HK-2 (cell line): ENCODE results near the gene FHL1.
A peak's percentile ranks its signal among the peaks of the same experiment; 100 is the strongest.
"Not testable (repeated sequence)": the region's sequence is repeated elsewhere in the genome, so short reads cannot be mapped to it uniquely, and the experiment has no call there.

Experiments used
- DNase-seq: peaks from one replicate; pipeline ENCODE4 v3.0.0-alpha.2; 2018; ENCODE audit not compliant: unreplicated experiment

FHL1 gene

DNA sequence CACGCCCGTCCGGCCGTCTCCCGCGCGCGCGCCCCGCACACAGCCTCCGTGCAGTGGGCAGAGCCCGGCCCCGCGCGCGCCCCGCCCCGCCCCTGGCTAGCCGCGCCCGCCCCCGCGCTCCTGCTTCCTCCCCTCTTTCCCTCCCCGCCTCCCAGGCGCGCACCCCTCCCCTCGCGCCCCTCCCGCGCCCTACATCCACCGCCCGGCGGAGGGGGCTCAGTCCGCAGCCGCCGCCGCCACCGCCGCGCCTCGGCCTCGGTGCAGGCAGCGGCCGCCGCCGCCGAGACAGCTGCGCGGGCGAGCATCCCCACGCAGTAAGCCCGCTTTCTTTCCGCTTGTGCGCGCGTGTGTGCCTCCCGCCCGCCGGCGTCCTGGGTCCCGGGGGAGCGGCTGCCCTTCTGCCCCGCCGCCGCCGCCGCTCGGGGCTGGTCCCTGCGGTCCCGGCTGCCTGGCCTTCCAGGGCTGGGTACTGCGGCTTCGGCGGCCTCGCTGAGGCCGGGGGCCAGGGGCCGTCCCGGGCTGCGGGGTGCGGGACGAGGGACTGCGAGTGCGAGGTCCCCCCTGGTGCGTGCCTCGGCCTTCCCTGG is at the start of gene FHL1:
Gene FHL1 (plus strand): TSS at position 219 of the 587 bp plus-strand sequence.
- peak; percentile 50 for DNase-seq

DNA sequence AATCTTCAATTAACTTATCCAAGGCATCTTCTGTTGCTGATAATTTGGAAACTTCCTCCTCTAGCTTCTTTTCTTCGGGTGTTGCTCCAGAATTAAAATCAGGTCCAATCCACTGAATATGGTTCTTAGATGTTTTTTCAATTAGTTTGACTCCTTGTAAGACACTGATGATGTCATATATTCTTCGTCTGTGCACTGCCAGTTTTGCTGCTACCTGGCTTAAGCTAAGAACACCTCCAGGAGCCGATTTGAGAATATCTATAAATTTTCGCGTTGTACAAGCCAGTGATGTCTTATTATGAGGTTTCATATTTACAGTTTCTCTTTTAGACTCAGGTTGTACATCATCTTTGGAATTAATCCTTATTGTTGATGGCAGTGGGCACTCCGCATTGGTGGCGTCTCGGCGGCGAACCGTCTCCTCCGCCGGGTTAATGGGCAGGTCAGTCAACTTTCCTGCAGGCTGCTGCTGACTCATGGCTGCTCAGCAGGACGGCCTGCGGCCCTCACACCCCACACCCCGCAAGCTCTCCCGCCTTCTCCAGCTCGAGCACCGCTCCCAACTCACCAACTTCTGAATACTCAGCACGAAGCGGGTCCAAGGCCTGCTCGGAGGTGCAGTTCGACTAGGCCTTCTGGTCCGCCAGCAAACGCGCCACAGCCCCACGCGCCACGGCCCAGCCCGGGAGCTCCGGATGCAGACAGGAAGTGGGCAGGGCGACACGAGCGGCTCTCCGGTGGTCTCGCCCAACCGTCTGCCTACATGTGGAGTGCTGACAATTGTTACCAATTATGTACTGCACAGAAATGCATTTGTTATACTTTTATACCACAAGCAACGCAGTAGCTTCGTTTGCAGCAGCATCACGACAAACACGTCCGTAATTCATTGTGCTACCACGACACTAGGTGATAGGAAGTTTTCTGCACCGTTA is 49.2 kb upstream of the FHL1 start:
- no peak for DNase-seq

DNA sequence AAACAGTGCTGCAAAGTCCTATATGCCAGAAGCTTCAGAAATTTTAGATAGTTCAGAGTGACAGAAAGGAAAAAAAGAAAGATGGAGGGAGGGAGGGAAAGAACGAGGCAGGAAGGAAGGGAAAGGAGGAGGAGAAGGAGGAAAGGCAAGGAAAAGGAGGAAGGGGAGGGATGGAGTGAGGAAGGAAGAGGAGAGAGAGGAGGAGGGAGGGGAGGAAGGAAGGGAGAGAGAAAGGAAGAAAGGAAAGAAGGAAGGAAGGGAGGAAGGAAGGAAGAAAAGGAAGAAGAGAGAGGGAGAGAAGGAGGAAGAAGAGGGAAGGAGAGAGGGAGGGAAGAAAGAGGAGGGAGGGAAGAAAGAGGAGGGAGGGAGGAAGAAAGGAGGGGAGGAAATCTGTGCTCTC is 42.4 kb upstream of the FHL1 start:
- no peak for DNase-seq

DNA sequence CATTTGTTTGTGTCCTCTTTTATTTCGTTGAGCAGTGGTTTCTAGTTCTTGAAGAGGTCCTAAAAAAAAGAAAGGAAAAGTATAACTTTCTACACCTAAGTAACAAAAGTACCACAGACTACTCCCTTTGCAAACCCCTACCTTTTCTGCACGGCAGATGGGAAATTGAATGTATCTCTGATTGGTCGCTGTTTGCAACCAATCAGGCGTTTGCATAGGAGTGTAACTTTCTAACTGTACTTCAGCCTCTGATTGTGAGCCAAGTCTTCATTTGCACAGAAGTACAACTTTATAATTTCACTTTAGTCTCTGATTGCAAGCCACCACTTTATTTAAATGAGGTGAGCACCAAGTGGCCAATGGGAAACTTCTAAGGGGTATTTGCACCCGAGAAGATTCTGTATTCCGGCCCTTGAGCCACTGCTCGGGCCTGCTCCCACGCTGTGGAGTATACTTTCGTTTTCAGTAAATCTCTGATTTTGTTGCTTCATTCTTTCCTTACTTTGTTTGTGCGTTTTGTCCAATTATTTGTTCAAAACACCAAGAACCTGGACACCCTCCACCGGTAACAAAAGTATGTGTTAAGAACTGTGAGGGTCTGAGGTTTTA is 40.3 kb upstream of the FHL1 start:
- DNase-seq = no peak

DNA sequence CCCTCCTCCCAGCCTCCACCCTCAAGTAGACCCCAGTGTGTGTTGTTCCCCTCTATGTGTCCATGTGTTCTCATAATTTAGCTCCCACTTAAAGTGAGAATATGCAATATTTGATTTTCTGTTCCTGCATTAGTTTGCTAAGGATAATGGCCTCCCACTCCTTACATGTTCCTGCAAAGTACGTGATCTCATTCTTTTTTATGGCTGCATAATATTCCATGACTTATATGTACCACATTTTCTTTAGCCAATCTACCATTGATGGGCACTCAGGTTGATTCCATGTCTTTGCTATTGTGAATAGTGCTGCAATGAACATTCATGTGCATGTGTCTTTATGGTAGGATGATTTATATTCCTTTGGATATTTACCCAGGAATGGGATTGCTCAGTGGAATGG is 38.4 kb upstream of the FHL1 start:
- not testable (repeated sequence) for DNase-seq

DNA sequence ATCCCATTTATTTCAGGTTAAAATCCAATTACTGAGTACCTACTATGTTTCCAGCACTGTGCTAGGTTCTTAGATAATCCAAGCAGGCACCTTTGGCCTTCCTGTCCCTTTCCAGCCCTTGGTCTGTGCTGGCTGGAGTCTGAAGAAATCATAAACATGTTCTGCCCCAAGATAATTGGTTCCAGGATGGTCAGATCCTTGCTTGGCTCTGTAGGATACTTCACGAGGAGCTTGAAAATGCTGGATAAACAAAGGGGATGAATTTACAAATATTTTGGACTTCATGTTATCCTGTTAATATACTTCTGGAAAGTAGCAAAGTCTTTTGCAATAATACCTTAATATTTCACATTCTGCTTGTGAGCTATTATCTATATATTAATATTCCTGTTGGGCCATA is 35.0 kb upstream of the FHL1 start:
- no peak for DNase-seq

DNA sequence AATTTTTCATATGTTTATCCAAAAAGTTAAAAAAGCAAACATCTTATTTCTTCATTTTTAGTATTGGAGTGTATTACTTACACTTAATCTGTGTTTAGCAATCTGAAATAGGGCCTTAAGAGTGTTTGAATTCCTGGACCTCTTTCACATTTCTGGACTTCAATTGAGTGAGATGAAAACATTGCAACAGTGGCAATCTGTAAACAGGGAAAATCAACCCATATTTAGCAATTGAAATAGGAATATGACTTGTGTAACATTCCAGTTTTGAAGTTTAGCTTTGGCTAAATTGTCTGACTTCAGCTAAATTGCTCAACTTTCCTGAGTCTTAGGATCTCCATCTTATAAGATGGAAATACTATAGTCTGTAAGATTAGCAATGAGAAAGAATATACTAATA is 34.6 kb upstream of the FHL1 start:
- DNase-seq = no peak

DNA sequence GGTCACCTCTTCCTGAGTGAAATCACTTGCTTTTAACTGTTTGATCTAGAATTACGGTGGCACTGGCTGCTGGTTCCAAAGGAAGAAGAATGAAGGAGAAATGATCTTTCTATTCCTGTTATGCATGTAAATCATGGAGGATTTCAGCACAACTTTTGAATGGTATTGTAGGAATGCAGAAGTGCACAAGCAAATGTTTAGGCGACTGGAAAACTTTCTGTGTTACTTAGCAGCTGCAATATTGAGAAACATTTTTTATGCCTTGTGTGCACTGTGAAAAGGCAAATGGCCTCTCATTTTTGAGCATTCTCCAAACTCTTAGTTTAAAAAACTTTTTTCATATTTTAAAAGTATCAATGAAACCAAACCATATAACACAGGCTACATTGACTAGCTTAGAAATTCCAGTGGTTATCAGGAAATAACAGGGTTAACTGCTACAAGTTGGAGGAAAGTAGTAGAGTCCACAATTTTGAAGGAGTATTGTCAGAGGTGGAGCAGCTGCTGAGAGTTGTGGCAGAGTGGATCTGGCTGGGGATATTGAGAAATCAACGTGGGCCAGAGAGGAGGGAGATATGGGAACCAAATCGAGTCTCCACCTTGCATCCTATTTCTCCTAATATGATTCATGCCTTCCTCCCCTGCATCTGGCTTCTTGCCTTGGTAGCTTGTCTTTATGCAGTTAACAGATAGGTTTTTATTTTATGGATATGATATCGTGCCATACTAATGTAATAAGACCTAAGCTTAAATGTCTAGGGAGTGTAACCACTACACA is 32.0 kb upstream of the FHL1 start:
- no peak for DNase-seq

DNA sequence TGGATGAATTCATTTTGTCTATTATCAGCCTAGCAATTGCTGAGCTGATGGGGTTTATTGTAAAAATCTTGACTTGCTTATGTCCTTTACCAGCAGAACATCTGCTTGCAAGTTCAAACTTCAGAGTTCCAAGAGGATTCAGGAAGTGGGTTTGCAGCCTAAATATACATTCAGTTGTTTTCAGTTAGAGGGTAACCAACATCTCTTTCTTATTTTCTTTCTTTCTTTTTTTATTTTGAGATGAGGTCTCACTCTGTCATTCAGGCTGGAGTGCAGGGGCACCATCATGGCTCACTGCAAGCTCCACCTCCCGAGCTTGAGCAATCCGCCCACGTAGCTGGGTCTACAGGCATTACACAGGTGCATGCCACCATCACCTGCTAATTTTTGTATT is 31.4 kb upstream of the FHL1 start:
- DNase-seq = no peak

DNA sequence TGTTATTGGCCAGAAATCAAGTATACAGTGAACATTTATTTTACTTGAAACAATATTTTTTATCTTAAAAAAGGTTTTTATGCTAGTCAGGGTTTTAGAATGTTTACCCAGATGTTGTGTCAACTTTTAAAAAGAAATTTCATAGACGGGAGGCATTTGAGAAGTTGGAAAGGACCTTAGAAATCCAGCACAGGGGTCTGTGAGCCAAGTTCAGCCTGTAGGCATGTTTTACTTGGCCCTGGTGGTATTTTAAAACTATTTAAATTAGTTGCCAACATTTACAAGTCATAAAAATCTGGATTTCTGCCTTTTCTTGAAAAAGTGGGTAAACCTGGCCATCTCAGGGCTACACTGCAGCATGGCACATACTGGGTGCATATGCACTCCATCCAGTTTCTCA is 25.5 kb upstream of the FHL1 start:
- DNase-seq = no peak

DNA sequence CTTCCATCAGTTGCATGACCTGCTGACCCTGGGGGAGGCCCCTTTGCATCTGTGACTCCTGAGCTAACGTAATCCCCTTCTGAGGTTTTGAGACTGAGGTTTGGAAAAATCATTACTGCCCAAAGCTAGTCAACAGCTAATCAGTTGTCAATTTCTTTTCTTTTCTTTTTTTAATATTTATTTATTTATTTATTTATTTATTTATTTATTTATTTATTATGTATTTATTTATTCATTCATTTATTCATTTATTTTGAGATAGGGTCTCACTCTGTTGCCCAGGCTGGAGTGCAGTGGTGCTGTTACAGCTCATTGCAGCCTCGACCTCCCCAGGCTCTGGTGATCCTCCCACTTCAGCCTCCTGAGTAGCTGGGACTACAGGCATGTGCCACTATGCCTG is 25.1 kb upstream of the FHL1 start:
- DNase-seq = no peak

DNA sequence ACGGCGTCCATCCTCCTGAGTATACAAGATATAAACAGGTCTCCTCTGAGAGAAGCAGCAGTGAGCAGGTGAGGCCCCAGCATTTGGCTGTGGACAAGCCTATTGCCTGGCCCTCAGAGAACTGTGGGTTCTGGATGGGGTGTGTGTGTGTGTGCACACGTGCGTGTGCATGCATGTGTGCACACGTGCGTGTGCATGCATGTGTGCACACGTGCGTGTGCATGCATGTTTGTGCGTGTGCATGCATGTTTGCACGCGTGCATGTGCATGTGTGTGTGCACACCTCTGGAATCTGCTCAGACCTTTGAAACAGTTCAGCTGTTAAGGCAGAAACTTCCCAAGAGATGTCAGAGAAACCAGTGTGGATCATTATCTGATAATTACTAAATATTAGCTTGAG is 22.2 kb upstream of the FHL1 start:
- no peak for DNase-seq

DNA sequence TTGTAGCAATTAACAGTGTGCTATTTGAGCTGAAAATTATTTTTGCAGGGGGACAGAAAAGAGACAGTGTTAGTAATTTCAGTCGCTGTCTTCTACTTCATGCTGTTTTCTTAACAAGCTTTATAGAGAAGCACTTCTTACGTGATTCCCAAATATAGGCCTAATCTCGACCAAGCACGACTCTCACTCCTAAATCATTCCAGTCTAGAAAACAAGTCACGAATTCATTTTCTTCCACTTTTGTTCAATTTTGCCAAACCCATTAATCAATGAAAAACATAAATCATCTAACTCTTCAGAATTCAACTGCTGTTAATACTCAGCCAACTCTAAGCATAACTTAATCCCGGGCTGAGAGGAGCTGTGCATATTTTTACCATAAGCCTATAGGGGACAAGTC is 21.0 kb upstream of the FHL1 start:
- no peak for DNase-seq

DNA sequence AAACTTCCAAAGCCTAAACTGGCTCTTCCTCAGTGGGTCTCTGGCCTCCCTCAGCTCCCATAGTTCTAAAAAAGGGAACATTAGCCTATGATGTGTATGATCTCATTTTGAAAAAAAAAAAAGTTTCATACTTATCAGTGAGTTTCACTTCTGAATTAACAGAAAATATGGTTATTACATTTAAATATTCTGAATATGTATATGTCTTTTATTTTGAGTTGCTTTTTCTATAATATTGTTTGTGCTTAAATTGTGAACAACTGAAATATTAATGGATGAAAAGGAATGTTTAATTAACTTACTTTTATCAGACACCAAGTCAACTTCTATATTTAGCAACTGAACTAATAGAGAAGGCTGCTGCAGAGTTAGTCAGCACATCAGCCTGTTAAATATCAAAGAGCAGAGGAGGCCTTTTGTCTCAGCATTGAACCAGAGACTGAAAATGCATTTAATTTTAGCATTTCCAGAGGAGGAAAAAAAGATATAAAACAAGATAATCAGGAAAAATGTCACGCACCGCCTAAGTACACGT is 20.4 kb upstream of the FHL1 start:
- no peak for DNase-seq

DNA sequence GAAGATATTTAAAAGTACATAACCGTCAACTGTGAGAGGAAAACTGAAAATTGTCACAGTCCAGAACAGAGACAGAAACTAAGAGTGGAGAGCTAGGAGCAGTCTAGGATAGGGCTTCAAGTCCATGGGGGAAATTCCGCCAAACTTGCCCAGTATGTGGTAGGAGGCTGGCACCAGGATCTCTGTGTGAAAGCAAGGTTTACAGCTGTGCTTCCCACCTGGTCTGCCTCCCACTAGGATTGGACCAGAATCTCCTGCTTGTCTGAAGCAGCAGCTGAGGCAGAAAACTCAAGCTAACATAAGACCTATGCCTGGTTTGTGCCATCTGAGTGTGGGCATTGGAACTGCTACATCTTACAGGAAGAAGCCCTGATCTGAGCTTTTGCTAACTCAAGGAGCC is 18.6 kb upstream of the FHL1 start:
- DNase-seq = no peak

DNA sequence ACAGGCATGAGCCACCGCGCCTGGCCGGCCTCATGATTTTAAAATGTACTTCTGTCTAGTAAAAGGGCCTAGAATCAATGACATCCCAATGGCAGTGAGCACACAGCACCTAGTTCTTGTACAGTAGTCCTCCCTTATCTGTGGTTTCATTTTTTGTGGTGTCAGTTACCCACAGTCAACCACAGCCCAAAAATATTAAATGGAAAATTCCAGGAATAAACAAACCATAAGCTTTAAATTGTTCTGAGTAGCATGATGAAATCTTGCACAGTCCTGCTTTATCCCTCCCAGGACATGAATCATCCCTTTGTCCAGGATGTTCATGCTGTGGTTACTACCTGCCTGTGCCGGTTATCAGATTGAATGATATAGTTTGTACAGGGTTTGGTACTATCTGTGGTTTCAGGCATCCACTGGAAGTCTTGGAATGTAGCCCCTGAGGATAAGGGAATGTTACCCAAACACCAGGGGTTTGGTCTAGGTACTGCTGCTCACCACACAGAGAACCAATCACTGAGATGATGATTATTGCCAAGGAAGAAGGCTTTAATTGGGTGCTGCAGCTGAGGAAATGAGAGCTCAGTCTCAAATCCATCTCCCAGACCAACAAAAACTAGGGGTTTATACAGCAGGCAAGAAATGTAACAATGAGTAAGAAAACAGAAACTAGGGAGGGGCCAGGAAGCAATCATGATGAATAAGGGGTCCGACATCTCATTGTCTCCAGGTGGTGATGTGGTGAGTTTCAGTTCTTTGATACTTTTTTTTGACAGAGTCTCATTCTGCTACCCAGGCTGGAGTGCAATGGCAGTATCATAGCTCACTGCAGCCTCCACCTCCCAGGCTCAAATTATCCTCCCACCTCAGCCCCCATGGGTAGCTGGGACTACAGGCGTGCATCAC is 16.2 kb upstream of the FHL1 start:
- peak; percentile 22 for DNase-seq

DNA sequence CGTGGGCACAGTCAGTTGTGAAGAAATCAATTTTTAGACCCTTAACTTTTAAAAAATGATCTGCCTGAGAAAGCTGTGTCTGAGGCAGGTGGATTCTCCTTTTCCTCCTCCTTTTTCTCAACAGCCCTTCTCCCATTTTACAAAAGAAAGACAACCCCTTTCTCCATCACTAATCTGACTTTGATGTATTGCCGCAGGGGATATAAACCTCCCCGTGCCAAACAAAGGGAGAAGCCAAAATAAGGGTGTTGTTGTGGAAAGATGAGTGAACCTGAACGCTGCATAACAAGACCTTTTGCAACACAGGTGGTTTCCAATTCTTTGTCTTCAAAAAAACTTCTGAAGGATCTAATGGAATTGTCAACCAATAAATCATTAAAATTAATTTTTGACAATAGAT is 8.4 kb upstream of the FHL1 start:
- no peak for DNase-seq

DNA sequence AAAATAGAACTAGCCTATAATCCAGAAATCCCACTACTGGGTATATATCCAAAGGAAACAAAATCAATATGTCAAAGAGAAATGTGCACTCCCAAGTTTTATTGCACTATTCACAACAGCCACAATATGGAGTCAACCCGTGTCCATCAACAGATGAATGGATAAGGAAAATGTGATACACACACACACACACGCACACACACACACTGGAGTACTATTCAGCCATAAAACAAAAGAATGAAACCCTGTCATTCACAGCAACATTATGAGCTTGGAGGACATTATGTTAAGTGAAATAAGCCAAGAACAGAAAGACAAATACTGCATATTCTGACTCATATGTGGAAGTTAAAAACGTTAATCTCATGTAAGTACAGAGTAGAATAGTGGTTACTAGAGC is 5.8 kb upstream of the FHL1 start:
- DNase-seq = no peak

DNA sequence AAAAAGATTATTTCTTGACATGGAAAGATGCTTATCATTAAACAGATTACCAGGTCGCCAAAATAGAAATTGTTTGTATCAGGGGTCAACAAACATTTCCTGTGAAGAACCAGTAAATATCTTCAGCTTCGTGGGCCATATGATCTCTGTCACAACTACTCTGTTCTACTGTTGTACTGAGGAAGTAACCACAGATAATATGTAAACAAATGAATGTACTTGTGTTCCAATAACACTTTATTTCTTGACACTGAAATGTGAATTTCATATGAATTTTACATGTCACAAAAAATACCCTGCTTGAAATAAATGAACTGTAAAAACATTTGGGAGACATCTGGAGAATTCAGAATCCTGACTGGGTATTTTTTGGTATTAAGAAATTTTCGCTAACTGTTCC is 4.7 kb upstream of the FHL1 start:
- DNase-seq = no peak

DNA sequence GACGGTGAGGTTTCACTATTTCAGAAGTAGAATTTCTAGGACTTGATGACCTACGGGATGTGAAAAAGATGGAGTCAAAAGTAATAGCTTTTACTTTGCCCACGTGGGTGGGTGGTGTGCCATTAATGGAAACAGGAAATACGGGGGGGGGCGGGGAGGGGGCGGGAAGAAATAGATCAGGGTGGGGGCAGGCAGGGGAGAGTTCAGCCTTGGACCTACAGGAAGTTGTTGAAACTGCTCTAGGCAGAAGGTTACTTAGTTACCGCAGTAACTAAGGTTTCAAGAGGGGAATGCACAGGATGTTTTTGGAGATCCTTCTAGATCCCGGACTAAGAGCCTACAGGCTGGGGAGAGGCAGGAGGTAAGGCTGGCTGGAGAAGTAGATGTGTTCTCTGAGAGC is 3.6 kb upstream of the FHL1 start:
- no peak for DNase-seq
